ENCODE measurements around the gene UFM1.
"Not testable (repeated sequence)": the region's sequence is repeated elsewhere in the genome, so short reads cannot be mapped to it uniquely, and the experiment has no call there.

Gene UFM1

DNA sequence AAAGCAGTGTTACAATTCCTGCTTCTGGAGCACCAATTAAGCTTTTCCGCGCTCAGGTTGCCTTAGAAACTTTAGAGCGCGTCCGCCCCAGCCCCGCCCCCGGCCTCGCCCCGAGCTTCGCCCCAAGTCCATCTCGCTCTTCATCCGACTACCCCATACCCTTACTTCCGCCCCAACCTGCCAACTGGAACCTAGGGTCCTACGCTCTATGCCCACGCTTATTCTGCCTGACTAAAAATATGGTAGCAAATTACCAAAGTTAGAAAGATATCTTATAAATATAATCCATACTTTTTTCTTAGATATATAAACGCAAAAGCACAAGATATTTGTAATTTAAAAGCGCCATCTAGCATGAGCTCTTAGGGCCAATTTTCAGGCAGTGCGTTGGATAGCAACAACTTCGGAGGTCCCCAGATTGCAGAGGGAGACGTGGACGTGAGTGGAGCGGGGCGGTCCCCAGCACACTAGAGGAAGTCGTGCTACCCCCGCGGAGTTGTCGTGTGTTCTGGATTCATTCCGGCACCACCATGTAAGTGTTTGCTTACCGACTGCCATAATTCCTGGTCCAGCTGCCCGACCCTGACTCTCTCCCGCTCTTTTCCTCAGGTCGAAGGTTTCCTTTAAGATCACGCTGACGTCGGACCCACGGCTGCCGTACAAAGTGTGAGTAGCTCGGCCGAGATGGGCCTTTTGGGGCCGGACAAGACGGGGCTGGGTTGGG is at the start of gene UFM1:
UFM1 (plus strand) TSS at position 462 of the 724 bp plus-strand sequence; CDS start at position 531, 69 bp downstream.
- peak; percentile 95 for DNase-seq

- no peak for DNase-seq
Observed at GRCh38 chr13:38301236-38301635, 48.4 kb upstream of the UFM1 start.

DNA sequence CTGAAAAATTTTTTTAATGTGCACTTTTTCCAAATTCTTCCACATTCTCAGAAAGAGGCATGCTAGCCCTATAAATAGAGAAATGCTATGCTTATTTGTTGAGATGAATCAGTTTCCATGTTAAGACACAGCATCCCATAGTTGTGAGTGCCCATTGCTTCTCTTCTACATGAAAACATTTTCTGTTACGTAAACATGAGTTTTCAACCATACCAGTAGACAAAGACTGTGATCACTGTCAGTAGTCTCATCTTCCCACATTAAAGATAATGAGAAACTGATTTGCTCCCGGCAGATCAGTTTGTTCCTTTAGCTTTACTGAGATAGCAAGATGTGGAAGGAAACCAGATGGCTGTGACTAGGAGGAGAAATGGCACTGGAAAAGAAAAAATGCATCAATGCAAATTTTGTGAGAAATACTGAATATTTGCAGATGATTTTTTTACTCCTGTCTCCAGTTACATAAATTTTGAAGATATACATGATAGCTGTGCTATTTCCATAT is 45.8 kb upstream of the UFM1 start:
- DNase-seq: no peak

DNA sequence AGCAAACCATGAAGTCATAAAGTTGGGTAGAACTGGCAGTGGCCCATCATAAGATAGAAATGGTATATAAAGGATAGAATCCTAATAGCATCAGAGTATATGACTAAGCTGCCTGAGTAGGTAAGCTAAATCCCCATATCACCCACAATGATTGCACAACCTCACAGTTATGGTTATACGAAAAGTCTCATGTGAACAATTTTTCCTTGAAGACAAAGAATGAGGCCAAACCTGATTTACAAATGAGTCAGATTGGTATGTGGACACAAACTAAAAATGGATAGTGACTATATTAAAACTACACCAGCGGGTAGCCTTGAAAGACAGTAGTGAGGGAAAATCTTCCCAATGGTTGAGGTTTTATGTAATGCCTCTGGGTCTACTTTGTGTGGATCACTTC is 40.9 kb upstream of the UFM1 start:
- DNase-seq: peak; percentile 91

- peak; percentile 8 for DNase-seq
Observed at GRCh38 chr13:38309397-38309796, 40.3 kb upstream of the UFM1 start.

GRCh38 chr13:38311175-38311574 is 38.5 kb upstream of the UFM1 start:
- DNase-seq: not testable (repeated sequence)

- DNase-seq: no peak
Observed at GRCh38 chr13:38316129-38316528, 33.5 kb upstream of the UFM1 start.

GRCh38 chr13:38321654-38322053 is 28.0 kb upstream of the UFM1 start:
- no peak for DNase-seq

DNA sequence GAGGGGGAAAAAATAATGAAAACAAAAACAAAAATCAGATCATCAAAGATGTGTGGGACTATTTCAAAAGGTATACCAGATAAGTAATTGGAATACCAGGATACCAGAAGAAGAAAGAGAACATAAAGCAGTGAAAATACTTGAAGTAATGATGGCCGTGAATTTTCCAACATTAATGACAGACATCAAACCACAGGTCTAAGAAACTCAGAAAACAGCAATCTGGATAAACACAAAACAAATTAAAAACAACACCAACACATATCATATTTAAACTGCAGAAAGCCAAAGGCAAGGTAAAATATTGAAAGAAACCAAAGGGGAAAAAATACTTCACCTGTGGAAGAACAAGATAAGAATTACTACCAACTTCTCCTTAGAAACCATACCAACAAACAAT is 24.2 kb upstream of the UFM1 start:
- no peak for DNase-seq

DNA sequence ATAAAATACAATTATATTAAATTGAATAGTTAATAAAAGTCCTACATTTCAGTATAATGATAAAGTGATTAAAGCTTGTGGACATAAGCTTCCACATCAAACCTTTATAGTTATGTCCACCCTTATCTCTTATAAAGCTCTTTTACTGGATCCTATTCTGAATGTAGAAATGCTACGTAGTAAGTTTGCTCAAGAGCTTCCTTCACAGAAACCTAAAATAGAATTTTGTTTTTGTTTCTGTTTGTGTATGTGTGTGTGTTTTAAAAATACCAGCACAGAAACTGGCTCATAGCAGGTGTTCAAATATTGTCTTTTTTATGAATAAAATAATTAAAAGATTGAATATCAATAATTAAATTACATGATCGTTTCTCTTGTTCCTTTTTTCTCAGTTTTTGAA is 21.0 kb upstream of the UFM1 start:
- DNase-seq: no peak

- DNase-seq: no peak
Observed at GRCh38 chr13:38334845-38335244, 14.8 kb upstream of the UFM1 start.

DNA sequence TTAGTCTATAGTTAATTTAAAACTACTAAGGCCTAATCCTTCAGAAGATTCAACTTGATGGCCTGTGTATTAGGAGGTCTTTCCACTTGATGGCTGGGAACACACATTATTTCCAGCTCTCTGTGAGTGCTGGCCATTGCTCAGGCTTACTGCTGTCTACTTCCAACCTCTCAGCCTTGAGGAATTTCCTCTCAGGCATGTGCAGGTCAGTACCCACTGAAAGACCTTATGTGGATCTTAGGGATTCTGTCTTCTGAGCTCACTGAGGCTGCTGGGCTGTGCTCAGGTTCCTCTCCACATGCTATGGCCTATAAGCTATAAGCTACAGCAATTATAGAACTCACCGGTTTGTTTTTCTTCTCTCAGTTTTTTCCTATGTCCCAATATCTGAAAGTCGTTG is 11.6 kb upstream of the UFM1 start:
- no peak for DNase-seq

- DNase-seq: no peak
Observed at GRCh38 chr13:38340624-38341023, 9.0 kb upstream of the UFM1 start.

DNA sequence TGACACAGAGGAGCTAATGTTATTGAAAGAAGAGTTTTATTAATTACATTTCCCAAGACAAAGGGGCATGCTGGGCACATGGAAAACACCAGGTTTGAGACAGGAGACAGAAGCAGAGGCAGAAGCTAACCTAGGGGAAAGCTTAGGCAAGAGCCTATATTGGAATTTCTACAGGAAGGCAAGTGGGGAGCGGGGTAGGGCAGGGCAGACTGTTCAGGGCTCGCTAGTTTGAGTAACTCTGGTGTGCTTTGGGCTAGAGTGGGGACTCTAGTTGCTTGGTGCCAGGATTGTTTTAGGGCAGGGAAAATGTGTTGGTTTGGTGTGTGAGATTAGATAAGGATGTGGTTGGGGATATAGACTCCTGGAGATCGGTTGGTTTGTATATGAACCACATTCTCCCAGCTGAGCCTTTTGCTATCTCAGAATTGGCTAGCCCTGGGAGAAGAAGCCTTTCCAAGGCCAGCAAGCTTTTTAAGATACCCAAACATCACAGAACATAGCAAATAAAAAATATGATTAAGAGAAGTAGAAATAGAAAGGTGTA is 8.4 kb upstream of the UFM1 start:
- DNase-seq: no peak

- no peak for DNase-seq
Observed at GRCh38 chr13:38346764-38347163, 2.9 kb upstream of the UFM1 start.

GRCh38 chr13:38348861-38349389 is 726 bp upstream of the UFM1 start:
- peak; percentile 36 for DNase-seq

GRCh38 chr13:38350114-38350617 is 515 bp downstream of the UFM1 start:
- DNase-seq: no peak

DNA sequence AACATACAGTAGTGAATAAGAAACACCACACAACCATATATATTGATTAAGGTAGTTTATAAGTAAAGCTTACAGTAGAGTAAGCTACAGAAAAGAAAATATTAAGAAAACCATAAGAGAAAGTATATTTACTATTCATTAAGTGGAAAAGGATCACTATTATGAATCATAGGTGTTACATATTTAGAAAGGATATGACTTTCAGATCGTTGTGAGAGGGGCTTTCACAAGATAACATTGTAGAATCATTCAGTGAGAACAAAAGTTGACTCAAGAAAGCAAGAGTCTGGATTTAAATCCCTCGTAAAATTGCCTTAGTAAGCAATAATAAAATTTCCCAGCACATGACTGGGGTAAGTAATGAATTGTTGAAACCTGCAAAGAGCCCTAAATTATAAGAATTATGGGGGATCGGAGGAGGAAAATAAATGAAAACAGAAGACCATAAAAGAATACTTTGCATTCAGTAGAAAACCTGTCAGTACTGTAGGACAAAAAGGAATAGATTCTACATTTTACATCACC is 6.0 kb downstream of the UFM1 start:
- DNase-seq: no peak

GRCh38 chr13:38358684-38359083 is 9.0 kb downstream of the UFM1 start:
- no peak for DNase-seq

DNA sequence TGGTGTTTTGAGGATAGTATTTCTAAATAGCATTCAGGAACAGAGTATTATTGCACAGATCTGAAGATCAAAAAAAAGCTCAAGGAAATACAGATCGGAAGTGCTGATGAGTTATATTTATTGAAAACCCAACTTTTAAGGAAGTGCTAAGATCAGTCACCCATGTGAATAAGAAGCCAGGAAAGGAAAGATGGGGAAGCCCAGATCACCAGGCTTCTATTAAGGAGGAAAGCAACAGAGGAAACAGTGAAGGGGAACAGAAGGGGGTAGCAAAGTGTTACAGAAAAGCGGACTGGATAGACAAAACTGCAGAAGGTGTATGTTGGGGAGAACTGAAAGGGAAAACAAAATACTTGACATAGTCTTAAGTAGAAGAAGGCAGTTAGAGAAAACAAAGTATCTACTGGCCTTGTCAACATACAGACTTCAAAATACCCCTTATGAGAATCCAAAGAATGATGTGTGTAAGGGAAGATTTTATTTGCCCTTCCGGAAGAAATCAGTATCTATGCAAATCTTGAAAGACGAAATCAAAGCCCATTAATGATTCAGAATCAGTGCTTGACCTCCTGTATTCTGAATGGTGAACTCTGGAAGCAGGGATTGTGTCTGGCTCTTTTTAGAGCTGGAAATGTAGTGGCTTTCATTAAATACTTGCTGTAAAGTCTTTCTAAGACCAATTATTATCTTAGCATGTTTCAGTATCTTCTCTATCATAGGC is 12.1 kb downstream of the UFM1 start:
- no peak for DNase-seq

DNA sequence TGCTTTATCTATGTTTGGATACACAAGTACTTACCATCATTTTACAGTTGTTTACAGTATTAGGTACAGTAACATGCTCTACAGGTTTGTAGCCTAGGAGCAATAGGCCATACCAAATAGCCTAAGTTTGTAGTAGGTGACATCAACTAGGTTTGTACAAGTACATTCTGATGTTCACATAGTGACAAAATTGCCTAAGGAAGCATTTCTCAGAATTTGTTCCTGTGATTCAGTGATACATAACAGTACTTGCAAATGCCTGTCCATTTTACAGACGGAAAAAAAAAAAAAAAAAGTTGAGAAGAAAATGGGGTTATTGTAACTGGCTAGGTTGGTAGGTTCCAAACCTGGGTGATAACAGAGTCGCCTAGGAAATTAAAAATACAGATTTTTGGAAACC is 13.6 kb downstream of the UFM1 start:
- DNase-seq: no peak

- not testable (repeated sequence) for DNase-seq
Observed at GRCh38 chr13:38363746-38364145, 14.1 kb downstream of the UFM1 start.

- DNase-seq: no peak
Observed at GRCh38 chr13:38365661-38366060, 16.0 kb downstream of the UFM1 start.
